ENCODE data around the gene CHCHD6.

The CHCHD6 gene

GRCh38 chr3:126900859-126901540, 197.0 kb downstream of the CHCHD6 start:
- FAIRE-seq: no peak

GRCh38 chr3:126901631-126902030, 197.6 kb downstream of the CHCHD6 start:
- no peak for FAIRE-seq

DNA sequence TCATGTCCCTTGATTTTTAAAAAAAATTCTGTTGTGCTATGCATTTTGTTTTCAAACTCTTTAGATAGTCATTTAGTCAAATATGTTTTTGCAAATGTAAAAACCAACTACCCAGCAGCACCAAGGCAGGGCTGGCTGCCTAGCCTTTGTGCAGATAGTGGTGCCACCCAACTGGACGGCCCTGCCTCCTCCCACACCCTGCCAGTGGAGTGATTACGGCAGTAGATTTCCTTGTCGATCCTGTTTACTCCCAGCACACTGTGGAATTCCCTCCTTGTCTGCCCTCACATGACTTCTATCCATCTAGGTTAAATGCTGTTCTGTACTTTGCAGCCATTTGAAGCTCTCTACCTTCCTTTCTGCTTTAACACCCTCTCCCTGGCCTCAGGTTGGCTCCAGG, 199.5 kb downstream of the CHCHD6 start:
- FAIRE-seq: no peak

- FAIRE-seq: no peak
Measured at GRCh38 chr3:126907557-126907956, 203.5 kb downstream of the CHCHD6 start.

DNA sequence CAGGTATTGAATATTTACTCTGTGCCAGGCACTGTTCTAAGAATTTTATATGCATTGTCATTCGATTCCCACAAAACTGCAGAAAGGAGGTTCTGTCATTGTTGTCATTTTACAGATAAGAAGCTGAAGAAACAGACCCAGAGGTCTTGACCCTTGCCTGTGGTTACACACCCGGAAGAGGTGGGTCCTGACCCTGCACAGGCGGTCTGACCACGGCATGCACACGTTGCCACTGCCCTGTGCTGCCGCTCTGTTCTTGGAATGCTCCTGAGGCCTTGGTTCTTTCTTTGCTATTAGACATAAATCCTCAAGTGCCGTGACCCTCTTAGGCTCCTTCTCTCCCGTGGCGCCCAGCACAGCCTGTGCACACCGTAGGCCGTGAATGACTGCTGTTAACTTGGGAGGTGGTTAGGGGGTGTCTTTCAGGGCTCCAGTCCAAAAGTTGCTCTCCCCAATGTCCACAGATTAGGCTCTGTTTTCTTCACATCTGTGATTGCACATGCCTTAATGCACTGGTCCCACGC, 204.8 kb downstream of the CHCHD6 start:
- FAIRE-seq: no peak

GRCh38 chr3:126910231-126910630, 206.2 kb downstream of the CHCHD6 start:
- FAIRE-seq: no peak

DNA sequence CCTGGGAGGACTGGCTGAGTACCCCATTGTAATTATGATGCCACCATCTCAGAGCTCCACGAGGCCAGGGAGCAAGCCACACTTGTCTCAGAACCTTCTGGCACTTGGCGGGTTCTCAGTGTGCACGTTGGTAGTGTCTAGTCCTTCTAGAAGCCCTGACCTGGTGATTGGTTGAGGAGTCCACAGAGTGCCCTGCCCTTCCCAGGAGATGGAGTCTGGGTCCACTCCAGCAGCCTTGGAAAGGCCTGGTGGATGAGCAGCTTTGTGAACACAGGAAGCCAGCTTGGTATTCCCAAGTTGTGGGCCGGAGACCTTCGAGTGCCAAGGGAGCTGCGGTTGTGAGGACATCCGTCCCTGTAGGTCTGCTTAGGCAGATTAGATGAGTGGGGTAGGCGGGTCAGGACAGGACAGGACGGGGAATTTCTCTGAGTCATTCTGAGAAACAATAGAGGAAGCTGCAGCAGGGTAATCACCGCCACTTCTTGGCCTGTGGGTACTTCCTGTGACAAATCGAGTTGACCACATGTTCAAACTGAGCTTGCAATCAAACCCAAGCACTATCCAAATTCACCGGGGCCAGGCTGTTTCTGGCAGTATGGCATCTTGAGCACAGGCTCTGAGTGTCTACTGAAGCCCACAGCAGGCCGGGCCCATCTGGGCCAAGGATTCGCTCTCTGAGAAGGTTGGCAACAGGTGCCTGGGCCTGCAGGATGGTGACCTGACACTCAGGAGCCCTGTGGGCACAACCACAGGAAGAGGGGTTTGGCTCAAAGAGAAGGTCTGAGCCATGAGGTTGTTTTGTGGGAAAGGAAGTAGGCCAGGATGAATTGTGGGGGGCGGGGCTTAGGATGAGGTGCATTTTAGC, 207.4 kb downstream of the CHCHD6 start:
- no peak for FAIRE-seq

GRCh38 chr3:126912027-126912422, 208.0 kb downstream of the CHCHD6 start:
- FAIRE-seq: no peak

DNA sequence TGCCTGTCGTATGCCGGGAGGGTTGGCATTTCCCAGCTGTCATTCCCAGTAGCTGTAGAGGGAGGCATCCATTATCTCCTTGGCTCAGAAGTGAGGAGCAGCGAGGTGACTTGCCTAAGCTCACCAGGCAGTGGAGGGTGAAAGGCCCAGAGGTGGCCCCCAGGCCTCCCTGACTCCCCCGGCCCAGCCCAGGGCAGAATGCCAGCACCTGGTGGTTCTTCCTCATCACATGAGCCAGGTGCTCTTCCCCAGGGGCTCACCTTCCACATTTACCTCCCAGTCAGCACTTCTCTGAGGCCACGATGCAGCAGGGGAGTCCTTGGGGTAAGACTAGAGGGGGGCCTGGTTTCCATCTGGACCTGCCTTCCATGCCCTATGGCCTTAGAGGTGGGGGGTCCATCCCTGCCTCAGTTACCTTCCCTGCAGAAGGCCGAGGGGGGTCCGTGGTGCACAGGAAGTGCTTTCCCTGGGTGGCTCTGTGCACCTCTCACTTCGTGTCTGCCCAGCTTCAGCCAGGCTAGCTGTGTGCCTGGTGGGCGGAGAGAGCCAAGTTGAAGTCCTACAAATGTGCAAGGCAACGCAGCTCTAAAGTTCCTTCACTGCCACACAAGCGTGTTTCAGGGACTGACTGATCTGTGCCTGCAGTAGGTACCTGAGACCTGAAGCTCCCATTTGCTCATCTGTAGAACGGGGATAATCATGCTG, 208.6 kb downstream of the CHCHD6 start:
- FAIRE-seq: no peak

GRCh38 chr3:126913524-126913923, 209.5 kb downstream of the CHCHD6 start:
- no peak for FAIRE-seq

- no peak for FAIRE-seq
Measured at GRCh38 chr3:126914226-126914625, 210.2 kb downstream of the CHCHD6 start.

DNA sequence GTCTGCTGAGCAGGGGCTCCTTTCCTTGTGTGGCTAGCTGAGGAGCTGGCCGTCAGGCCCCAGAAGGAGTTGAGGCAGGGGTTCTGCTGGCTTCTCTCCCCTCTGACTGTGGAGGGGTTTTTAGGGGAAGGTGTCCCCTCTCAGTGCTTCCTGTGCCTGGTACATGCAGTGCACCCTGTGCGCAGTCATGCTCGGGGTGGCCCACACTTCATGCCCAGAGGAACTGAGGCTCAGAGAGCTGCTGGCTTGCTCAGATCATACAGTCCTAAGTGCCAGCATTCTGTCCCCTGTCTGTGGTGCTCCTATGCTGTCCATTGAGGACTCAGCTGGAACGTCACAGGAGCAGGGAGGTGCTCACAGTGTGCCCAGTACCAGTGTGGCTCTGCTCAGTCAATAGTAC, 211.0 kb downstream of the CHCHD6 start:
- FAIRE-seq: no peak

- no peak for FAIRE-seq
Measured at GRCh38 chr3:126916546-126916945, 212.5 kb downstream of the CHCHD6 start.

- FAIRE-seq: no peak
Measured at GRCh38 chr3:126917232-126917804, 213.3 kb downstream of the CHCHD6 start.

GRCh38 chr3:126918355-126918821, 214.3 kb downstream of the CHCHD6 start:
- no peak for FAIRE-seq

GRCh38 chr3:126921085-126921824, 217.2 kb downstream of the CHCHD6 start:
- FAIRE-seq: no peak

GRCh38 chr3:126922466-126922865, 218.4 kb downstream of the CHCHD6 start:
- FAIRE-seq: no peak

DNA sequence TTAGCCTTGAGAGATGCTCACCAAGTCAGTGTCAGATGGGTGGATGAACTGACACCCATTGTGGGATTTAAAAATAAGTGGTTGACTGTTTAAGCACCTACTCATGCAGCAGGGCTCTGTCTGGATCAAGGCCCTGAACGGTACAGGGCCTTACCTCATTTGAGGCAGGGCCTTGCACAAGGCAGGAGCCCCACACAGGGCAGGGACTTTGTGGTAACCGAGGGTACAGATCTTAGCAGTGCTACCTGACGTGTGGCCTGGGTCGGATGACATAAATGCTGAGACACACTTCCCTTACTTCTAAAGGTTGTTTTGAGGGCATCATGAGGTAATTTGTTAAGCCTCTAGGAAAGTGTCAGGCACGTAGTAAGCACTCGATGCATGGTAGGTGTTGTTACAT, 219.4 kb downstream of the CHCHD6 start:
- FAIRE-seq: no peak

- FAIRE-seq: no peak
Measured at GRCh38 chr3:126923895-126924294, 219.9 kb downstream of the CHCHD6 start.

- no peak for FAIRE-seq
Measured at GRCh38 chr3:126924458-126924857, 220.4 kb downstream of the CHCHD6 start.

GRCh38 chr3:126925411-126926171, 221.6 kb downstream of the CHCHD6 start:
- FAIRE-seq: no peak
